Suppressor macrophage treated with lipopolysaccharide for 4 hours (primary cell): ENCODE data around the gene CRELD2.
A peak's percentile ranks its signal among the peaks of the same experiment; 100 is the strongest.

Experiments
- DNase-seq: peaks from one replicate; pipeline ENCODE4 v3.0.0-alpha.2; 2020

Gene CRELD2

GRCh38 chr22:49948116-49948957 is 29.9 kb downstream of the CRELD2 start:
- no peak for DNase-seq

DNA sequence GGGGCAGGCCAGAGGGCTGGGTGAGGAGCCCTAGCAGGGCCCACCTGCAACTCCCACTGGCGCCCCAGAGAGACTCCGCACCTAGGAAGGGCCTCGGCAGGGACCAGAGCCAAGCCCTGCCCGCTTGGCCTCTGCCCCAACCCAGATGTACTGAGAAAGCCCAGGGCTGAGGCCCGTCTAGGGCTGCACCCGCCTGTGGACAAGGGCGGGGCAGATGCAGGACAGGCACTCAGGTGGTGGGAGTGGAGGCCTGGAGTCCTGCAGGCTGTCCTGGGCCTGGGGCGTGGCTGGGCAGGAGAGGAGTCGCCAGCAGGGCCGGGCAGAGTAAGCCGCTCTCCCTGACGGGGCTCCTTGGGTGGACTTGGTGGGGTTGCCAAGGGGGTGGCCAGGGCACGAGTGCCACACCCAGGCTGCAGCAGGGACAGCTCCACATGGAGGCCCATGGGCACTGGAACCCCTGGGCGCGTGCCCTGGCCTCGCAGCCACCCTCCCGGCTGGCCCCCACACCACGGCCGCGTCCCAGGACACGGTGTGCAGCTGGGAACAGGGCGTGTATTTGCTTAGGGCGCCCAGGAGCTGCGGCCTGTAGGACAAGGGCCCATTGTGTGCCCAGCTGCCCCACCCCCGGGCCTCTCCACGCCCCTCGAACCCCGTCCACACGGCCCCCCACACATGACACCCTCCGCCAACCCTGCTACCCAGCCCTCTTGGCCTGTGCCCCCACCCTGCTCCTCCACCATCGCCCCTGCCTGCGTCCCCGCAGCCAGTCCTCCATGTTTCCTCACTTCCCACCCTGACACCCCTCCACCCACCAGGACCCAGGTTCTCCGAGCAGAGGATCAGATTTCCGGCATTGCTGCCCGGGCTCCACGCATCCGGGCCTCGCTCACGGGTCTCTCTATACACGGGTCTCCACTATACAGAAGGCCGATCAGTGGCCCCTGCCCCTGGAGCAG is 30.8 kb downstream of the CRELD2 start:
- no peak for DNase-seq

DNA sequence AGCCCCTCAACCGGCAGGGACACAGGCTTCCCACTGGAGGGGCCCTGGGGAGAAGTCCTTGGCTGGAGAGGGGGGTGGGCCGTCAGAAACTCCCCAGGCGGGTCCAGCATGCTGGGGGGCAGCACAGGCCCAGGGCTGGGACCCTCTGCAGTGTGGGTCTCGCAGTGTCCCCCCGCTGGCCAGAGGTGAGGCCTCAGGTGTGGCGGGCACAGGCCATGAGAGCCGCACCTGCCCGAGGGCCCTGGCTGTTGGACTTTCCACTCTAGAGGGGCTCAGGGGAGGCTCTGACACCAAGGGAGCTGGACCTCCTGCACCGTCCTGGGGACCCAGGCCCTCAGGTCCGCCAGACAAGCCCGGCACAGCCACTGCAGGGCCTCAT is 31.5 kb downstream of the CRELD2 start:
- no peak for DNase-seq

DNA sequence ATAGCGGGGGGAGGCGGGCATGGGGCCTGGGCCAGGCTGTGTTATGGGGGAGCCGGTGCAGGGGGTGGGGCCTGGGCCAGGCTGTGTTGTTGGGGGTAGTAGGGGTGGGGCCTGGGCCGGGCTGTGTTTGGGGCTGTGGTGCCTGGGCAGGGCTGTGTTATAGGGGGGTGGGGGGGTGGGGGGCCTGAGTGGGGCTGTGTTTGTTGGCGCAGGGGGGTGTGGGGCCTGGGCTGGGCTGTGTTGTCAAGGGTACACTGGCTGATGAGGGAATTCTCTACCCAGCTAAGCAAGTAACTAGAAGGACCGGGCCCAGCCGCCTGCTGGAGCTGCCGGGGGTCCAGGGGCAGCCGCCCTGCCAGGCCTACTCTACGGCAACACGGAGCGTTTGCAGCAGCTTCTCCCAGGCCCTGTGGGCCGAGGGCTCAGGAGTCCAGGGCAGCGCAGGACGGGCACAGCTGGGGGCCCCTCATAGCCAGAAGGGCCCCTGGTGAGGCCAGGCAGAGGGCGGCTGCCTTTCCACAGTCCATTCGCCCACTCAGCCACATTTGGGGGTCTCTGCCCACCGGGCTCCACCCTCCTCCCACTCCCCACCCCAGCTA is 32.1 kb downstream of the CRELD2 start:
- DNase-seq, result no peak

DNA sequence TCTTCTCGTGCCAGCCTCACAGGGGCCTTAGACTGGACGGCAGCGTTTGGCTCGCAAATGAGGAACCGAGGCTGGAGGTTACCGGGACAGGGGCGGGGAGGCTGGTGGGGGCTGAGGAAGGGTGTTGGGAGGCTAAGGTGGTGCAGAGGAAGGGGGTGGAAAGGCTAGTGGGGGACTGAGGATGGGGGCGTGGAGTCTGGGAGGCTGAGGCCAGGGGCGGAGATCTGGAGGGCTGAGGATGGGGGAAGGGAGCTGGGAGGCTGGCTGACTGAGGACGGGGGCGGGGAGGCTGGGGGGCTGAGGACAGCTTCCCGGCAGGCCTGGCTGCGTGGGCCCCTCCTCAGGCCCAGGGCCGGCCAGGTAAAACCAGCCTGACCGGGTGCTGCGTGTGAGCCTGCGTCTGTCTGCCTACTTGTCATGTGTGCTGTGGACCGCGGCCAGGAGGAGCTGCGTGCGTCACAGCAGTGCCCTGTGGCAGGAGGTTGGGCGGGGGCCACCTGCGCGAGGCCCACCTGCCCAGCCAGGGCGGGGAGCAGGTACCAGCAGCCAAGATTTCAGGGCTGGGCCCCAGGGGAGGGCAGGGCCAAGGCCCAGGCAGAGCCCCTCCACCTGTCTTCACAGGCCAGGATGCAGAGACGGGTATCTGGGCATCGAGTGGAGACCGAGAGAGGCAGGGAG is 32.7 kb downstream of the CRELD2 start:
- peak; percentile 25 for DNase-seq

DNA sequence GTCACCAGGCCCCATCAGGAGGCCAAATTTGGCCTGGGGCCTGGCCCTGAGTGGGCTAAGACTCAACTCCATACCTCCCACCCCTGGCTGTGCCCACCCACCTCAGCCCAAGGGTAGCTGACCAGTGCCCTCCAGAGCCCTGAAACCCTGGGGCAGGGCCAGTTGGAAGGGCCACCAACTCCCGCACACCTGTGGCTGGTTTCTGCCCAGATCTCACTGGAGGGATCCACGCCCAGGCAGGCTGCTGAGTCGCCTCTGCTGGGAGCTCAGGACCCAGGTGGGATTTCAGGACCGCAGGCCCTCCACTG is 33.2 kb downstream of the CRELD2 start:
- DNase-seq, result no peak

GRCh38 chr22:49951986-49952896 is 33.8 kb downstream of the CRELD2 start:
- DNase-seq, result no peak

DNA sequence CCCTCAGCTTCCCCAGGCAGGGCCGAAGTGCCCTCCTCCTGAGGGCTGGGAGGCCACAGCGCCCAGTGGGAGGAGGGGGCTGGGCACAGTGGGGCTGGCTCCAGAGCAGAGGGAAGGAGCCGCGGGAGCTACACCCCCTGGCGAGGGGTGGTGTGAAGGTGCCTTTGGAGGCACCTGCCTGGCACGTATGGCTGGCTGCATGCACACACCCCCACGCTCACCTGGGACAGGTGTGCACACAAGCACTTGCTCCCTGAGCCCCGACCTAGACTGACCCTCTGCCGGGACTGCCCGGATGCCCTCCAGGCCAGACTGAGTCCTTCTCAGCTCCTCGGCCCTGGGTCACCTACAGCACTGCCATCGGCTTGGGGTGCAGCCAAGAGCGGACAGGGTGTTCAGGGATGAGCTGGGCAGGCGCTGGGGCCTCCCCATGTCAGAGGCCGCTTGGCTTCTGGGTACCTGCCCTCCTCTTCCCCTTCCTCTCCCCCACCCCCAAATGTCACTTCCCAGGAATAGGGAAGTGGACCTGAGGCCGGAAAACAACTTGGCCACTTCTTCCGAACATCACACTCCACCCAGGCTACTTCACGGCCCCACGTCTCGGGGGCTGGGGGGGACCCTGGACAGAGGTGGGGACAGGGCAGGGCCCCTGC is 34.7 kb downstream of the CRELD2 start:
- DNase-seq, result no peak

GRCh38 chr22:49953680-49954344 is 35.4 kb downstream of the CRELD2 start:
- no peak for DNase-seq

DNA sequence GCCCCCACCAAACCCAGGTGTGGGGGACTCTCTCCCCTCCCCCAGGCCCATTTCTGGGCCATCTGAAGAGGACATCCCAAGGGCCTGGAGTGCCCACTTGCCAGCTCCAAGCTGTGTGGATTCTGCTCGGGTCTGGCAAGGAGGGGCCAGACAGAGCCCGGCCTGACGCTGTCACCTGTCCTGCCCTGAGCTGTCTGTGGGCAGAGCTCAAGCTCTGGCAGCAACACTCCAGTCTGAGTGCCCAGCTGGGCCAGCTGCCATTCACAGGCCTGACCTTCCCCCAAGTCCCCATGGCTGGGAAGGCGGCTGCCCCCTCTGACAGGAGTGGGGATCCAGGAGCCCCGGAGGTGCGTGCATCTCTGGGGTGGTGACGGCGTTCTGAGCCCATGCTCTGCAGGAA is 35.9 kb downstream of the CRELD2 start:
- no peak for DNase-seq

DNA sequence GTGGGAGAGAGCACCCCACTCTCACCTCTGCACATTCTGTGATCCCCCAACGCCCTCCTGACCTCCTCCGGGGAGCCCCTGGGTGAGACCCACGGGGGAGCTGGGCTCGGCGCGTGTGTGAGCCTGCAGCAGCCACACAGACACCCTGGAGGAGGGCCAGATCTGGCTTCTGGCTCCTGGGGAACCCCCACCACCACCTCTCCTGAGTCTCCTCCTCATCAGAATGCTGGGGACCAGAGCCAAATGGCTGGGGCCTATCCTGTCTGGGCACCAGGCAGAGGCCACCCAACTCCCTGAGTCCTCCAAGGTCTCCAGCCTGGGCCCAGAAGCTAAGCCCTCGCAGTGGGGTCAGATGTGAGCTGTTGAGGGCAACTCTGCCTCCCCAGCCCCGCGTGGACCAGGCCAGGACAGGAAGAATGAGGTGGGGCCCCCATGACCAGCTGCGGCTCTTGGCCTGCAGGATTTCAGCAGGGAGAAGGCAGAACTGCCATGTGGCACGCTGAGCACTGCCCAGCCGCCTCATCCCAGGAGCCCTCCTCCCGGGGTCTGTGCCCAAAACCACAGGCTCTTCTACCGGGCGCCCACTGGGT is 36.7 kb downstream of the CRELD2 start:
- no peak for DNase-seq

GRCh38 chr22:49955581-49956417 is 37.4 kb downstream of the CRELD2 start:
- no peak for DNase-seq

GRCh38 chr22:49956418-49956770 is 38.0 kb downstream of the CRELD2 start:
- DNase-seq, result no peak

DNA sequence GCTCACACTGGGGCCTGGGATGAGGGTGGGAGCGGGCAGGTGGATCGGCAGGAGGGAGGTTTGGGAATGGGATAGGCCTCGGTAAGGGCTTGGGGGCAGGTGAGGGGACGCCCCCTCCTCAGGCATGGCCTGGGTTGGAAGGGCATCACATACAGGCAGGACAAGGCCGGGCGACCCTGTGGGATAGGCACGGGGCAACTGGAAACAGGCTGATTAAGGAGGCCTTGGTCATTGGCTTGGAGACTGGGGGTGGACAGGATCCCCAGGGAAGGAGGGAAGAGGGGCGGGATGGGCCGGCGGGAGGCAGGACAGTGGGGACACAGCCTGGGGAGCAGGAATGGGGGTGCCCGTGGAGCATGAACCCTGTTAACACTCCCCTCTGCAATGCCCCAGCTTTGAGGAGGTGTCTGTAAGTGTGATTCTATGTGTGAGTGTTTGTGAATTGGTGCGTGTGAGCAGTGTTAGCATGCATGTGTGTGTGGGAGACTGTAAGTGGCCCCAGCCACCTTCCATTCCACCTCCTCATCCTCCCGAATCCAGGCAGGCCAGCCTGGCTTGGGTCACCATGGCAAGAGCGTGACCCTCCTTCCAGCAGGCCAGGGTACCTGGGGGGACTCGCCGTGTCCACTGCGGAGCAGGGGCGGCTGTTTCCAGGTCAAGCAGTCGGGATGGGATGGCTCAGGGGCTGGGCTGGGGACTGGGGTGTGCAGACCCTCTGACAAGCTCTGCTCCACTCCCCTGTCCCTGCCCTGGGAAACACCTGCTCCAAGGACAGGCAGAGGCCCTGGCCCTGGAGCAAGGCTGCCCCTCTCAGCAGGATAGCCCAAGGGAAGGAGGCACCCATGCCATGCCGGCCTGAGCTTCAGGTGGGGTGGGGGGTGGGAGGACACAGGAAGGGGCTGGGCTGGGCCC is 38.7 kb downstream of the CRELD2 start:
- no peak for DNase-seq

DNA sequence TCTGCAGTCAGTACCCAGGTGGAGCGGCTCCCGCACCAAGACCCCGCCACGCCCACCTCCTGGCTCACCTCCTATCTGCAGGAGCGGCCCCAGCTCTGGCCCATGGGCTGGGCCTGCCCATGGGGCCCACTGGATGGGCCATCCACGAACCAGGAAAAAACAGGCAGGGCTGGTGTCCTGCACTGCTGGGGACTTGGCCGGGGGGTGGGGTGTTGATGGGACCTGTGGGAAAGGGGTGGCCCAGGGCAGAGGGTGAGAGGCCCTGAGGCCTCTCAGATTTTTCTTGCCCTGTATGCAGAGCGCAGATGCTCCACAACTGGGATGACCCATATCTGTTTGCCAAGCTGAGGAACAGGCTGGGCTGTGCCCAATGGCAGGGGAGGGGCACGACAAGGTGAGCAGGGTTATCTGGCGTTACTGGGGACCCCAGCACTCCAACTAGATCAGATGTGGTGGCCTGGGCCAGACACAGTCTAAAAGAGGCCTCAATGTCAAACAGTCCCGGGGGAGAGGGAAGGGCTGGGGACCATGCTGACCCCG is 39.5 kb downstream of the CRELD2 start:
- DNase-seq, result no peak

- no peak for DNase-seq
Observed at GRCh38 chr22:49958366-49958921, 40.0 kb downstream of the CRELD2 start.

- no peak for DNase-seq
Observed at GRCh38 chr22:49958931-49959781, 40.7 kb downstream of the CRELD2 start.
